Measurements from ENCODE around the gene TMEM270.
A peak's percentile ranks its signal among the peaks of the same experiment; 100 is the strongest.

Gene TMEM270

DNA sequence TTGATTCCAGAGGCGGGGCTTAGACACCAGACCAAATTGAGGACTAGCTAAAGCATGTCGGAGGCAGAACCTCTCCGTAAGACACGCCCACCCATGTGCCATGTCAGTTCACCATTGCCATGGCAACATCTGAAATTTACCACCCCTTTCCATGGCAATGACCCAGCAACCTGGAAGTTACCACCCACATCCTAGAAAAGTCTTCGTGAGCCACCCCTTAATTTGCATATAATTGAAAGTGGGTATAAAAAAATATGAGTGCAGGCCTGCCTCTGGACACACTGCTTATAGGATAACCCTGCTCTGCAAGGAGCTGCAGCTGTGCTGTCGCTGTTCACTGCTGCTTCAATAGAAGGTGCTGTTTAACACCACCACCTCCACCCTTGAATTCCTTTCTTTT, 28.0 kb downstream of the TMEM270 start:
- DNase-seq (ENCODE audit: low spot score): no peak

DNA sequence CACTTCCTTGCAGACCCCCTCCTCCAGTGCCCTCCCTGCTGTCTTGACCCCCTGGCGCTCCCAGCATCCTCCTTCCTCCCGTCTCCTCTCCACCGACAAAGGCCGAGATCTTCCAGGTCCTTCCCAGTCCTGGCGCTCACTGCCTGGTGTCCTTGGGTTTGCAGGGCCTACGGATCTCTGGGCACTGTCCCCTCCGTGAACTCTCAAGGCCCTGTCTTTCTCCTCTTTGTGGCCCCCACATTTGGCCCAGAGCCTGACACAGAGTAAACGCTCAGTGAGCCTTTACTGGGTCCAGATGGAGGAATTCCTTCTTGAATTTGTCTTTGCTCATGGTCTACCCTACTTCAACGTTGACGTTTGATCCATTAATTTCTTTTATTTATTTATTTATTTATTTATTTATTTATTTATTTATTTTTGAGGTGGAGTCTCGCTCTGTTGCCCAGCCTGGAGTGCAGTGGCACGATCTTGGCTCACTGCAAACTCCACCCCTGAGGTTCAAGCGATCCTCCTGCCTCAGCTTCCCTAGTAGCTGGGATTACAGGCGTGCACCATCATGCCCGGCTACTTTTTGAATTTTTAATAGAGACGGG, 29.7 kb downstream of the TMEM270 start:
- no peak for DNase-seq (ENCODE audit: low spot score)

DNA sequence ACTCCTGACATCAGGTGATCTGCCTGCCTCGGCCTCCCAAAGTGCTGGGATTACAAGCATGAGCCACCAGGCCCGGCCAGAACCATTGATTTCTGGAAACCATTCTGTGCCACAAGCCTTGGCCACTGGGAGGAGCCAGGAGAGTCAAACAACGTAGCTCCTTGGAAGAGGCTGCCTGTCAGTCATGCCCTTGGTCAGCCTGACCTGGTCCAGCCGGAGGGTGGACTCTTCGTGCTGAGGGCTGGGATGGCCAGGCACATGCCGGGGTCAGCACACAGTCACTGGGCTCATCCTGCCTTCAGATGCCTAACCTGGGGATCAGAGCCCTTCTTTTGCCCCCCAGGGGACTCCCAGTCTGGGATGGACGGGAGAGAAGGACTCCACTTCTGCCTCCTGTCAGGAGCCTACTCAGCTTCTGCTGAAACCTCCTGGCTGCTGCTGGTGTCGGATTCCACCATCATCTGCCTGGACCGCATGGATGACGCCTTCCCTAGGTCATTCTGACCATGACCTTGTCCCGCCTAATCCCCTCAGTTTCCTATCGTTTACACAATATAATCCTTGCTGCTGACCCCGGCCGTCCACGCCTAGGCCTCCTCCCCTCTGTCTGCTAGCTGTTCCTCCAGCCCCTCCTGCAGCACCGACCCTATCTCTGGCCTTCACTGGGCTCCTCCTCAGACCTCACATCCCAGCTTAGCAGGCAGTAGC, 30.4 kb downstream of the TMEM270 start:
- DNase-seq (ENCODE audit: low spot score): no peak

DNA sequence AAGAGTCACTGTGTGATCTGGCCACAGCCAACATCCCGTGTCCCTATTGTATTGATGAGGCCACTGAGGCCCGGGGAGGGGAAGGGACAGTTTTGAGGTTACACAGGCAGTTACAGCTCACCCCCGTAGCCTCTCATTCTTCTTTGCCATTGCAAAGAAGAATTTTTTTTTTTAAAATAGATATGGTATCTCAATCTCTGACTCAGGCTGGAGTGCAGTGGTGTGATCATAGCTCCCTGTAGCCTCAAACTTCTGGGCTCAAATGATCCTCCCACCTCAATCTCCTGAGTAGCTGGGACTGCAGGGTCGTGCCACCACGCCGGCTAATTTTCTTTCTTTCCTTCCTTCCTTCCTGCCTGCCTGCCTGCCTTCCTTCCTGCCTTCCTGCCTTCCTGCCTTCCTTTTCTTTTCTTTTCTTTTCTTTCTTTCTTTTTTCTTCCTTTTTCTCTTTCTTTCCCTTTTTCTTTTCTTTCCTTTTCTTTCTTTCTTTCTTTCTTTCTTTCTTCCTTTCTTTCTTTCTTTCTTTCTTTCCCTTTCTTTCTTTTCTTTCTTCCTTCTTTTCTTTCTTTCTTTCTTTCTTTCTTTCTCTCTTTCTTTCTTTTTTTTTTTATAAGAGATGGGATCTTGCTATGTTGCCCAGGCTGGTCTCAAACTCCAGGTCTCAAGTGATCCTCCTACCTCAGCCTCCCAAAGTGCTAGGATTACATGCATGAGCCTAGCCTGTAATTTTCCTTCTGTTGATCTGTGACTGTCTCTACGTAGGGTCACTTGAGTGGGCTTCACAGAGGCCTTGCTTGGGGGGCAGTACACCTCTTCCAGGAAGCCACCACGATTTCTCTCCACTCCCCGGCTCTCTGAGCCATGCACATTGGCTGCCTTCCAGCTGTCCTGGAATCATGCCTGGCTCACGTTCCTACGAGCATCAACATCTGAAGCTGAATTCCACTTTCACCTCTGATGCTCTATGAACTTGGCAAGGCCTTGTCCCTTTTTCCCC, 31.3 kb downstream of the TMEM270 start:
- no peak for DNase-seq (ENCODE audit: low spot score)

DNA sequence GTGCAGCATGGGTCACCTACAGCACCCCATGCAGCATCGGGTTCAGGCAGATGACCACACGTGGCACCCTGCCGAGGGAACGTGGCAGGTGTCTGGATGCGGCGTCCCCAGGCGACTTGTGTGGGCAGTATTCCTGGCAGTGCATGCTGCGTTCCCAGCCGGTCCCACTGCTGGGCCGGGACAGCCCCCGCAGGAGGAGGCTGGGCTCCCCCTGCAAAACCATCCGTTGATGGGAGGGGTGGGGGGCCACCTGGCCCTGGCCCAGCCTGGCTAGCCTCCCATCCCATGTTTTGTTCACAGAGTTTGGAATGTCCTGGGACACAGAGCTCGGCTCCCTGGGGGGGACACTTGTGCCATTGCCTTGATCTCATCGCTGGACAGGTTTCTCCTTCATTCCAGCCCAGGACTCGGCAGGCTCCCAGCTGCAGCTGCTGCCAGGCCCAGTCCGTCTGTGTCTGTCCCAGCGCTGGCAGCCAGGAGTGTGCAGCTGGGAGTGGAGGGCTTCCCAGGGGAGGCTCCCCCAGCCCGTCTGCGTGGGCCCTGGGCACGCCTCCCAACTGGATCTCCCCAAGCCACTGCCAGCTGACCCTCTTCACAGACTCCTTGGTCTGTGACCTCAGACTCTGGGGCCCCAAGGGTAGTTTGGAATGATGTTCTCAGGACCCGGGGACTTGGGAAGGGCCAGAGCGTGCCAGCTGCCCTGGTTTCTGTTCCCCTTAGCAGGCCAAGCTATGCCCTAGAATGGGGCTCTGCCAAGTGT, 32.6 kb downstream of the TMEM270 start:
- peak; percentile 40 for DNase-seq (ENCODE audit: low spot score)

DNA sequence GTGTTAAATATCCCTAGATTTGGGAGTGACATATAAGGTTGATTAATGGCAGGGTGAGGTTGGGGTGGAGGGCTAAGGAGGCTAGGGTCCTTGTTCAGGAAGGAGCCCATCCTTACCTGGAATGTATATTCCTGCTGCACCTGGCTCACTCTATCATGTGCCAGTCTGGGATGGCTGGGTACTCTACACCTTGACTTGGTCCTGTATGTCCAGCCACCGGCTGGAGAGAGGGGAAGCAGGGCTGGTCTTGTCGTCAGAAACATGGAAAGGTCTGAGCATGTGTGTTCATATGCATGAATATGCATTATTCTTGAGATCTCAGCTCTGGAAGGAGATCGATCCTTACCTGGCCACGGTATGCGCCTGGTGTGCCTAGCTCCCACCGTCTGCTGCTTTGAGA, 33.2 kb downstream of the TMEM270 start:
- no peak for DNase-seq (ENCODE audit: low spot score)

DNA sequence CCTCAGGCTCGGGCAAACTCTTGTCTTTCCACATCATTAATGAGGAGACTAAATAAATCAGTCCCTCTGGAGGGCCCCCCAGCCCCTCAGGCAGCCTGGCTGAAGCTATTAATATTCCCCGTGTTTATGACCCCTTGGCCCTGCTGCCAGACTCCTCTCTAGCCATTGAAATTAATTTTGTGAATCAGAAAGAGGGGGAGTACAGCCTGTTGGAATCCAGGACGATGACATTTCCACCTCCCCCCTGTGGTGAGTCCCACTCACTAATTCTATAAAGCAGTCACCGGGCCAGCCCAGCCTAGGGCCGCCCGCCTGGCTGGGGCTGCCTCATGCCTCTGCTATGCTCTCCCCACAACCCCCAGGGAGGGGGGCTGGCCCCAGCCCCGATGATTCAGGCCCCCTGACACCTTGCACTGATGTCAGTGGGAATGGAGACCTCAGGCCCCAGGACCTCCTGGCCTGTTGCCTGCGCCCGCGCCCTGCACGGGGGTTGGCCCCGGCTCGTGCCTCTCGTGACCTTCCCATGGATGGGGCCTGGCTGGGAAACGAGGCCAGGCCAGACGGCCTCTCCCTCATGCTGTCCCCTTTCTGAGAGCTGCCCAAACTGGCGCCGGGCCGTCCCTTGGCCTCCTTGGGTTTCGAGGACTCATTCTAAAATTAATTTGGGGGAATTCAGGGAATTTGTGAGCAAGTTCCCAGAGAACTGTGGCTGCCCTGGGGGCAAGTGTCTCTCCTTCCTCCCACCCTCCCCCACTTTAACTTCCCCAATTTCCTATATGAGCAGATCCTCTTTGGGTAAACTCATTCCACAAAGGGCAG, 34.0 kb downstream of the TMEM270 start:
- no peak for DNase-seq (ENCODE audit: low spot score)

DNA sequence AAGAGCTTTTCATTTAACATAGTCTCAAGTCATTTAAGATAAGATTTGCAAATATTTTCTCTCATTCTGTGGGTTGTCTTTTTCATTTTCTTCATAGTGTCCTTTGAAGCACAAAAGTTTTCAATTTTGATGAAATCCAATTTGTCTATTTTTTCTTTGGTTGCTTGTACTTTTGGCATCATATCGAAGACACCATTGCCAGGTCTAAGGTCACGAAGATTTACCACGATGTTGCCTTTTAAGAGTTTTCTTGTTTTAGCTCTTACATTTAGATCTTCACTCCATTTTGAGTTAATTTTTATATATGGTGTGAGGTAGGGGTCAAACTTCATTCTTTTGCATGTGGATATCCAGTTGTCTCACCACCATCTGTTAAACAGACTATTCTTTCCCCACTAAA, 34.7 kb downstream of the TMEM270 start:
- no peak for DNase-seq (ENCODE audit: low spot score)

DNA sequence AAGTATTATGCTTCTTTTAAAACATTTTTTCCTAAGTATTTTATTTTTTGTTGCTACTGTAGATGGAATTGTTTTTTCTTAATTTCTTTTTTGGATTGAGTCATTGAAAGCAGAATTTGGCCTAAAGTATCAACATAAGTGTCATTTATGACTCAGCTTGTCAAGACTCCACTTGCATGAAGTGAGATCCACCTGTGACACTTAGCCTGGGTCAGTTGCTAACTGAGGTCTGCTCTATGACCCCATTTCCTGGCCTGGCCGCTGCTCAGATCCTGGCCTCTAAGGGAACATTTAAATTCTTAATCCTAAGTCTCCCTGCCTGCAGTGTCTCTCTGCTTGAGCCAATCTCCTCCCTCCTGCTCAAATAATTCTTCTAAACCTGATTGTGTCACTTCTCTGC, 35.5 kb downstream of the TMEM270 start:
- DNase-seq (ENCODE audit: low spot score): no peak

DNA sequence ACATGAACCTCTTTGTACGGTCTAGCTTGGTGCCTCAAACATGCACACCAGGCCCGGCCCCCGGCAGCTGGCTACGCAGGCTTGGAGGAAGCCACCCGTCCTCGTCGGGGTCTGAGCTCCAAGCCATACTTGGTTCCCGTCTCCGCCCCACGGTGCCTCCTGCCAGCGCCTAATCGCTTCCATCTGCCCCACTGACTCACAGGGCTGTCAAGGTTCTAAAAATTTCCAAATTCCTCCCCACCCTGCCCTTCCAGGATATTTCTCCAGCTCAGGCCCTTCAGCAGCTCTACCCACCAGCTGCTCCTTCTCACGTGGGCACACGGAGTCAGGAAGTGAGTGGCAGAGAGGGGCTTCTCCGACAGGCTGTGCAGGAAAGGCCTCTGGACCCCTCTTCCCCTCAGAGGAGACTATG, 38.8 kb downstream of the TMEM270 start:
- no peak for DNase-seq (ENCODE audit: low spot score)

DNA sequence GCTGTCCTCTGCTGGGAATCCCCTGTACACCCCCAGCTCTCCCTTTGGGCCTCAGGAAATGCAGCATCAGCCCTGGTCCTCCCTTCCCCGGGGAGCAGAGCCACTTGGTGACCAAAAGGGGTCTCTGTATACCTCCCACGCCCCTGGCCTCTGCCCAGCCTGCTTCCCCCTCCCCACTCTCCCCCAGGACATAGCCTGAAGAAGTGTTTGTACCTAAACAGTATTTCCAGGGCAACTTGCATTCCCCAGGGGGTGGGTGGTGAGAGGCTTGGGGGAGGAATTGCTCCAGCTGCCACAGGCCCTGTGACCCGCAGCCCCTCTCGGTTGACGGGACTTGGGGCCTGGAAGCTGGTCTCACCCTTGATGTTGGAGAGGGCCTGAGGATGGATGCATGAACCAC, 39.3 kb downstream of the TMEM270 start:
- no peak for DNase-seq (ENCODE audit: low spot score)

DNA sequence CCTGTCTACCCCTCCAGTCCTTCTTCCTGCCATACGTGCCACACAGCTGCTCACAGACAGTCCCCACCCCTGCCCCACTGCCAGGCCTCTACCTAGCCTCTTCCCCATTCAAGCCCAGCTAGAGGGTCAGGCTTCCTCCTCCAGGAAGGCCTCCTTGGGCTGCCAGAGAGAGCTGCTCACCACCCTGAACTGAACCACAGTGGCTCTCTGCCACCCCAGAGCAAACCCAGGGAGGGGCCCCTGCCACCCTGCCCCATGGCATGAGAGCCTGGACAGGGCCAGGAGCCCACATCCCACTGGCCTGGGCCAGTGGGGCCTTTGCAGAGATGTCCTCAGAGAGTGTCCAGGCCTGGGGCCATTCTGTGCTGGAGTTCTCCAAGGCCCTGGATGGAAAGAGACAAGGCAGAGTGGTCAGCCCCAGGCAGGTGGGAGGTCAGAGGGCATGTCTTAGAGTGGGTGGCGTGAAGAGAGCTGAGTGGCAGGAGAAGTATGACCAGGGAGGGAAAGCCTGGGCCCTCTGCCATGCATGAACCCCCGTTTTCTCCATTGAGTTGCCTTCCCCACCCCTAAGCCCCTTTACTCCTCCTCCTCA, 40.4 kb downstream of the TMEM270 start:
- DNase-seq (ENCODE audit: low spot score): no peak

DNA sequence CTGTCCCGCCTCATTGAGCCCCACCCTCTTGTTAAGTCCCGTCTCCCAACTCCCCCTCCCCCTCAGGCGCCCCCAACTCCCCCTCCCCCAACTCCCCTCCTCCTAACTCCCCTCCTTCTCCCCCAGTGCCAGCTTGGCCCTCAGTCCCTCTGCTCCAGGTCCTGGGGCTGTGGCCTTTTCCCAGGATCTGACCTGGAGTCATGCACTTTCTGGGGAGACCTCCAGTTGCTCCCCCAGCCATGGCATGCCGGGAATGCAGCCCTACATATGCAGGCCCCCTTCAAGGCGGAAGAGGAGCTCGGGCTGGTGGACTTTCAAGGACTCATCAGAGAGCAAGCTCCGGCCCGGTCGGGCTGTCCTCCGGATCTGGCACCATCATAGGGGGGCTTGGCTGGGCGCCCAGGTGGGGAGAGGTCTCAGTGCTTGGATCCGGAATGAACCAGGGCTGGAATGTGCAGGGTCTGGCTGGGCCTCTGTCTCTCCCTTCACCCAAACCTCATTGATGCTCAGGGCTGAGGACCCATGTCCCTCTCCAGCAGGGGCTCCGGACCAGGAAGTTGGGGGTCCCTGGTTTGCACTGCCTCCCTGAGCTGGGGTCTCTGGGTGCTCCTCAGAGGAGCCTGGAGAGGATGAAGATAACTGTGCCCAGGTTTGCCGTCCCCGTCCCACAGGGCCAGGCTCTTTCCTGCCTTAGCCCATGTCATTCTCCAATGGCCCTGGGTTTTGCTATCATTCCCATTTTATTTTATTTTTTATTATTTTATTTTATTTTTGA, 41.1 kb downstream of the TMEM270 start:
- no peak for DNase-seq (ENCODE audit: low spot score)

DNA sequence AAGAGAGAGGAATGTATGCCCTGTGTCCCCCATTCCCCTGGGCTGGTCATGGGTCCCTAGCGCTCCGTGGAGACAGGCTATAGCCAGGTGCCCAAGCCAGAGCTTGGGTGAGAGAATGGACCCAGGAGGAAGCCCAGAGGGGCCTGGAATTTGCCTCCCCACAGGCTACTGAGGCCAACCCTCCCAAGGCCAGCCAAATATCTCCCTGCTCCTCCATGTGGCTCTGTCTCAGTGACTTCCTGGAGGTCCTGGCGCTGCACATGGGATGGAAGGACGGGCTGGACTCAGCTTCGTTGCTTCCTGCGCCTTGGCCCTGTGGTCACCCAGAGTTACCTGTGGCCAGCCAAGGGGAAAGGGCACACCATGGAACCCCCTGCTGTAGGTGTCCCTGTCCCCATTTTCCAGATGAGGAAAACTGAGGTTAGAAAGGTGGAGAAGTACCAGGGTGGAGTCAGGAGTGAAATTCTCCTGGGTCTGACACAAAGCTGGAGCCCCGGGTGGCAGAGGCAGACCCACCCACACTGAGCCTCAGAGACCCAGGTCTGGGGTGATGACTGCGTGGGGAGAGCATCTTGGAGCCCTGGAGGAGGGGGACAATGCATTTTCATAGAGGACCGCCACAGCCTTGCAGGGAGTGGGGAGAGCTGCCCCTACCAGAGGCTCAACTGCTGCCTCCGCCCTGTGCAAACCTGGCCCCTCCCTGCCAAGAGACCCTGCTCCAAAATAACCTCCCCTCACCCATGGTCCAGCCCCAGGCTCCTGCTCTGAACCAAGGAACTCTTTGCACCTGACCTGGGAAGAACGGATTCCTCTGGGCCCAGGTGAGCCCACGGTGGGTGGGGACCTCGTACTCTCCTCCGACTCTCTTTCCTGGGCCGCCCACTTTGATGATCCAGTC, 42.6 kb downstream of the TMEM270 start:
- no peak for DNase-seq (ENCODE audit: low spot score)

DNA sequence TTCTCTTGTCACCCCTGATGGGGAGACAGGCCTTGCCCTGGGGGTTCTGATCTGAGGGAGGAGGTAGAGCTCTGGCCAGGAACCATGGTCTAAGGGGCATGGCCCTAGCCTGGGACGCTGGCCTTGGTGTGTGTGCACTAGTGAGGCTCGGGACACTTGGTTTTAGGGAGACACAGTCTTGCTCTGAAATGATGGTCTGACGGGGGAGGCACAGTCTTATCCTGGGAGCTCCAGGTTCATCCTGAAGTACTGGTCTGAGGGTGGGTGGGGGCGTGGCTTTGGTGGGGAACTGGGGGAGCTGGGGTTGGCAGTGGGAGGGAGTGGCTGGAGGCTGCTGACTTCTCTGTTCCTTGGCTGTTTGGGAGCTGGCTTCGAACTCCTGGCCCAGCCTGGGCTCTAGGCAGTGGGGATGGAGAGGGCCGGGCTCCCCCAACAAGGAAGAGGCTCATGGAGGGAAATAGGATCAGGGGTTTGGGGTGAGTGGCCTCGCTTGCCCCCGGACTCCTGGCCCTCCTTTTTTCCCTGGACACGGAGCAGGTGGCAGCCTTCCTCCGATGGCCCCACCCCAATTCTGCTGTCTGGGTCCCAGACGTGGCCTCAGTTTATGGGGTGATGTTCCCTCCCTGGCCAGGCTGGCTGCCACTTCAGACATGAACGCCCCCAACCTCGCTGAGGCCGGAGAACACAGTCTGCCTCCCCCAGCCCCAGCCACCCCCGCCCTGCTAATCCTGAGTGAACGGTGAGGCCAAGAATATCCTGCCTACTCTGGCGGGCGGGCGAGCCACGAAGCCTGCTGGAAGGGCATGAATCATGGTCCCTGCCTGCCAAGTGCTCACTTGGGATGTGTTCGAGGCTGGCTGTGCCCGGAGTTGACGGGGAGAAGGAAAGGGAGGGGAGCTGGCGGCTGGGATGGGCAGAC, 43.5 kb downstream of the TMEM270 start:
- DNase-seq (ENCODE audit: low spot score): peak; percentile 45

DNA sequence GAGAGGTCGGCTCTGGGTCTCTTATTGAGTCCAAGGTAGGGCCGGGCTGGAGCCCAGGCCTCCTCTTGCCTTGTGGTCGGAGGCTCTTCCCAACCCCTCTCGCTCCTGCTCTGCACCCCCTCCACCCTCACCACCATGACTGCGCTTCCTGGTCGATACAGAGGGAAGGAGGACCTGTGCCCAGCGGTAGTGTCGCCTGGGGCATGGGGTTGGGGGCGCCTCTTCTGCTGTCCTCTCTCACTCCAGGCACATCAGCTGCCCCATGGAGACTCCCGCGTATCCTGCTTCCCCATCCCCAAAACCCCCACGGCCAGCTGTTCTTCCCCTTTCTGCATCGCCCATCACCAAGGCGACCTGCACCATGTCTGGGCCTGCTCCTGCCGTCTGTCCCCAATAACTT, 44.4 kb downstream of the TMEM270 start:
- DNase-seq (ENCODE audit: low spot score): no peak

DNA sequence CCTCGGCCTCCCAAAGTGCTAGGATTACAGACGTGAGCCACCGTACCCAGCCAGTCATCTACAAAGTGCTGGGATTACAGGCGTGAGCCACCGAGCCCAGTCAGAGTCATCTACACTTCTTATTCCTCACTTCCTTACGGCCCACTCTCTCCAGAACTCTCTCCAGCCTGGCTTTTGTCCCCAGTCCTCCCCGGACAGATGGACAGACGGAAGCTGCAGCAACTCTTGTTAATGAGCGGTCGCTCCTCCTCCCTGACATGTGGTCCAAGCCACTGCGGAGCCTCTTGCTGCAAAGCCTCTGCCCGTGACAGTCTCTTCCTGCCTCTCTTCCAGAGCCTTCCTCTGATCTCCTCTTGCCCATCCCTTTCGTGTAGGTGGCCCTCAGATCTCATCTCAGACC, 45.9 kb downstream of the TMEM270 start:
- no peak for DNase-seq (ENCODE audit: low spot score)

DNA sequence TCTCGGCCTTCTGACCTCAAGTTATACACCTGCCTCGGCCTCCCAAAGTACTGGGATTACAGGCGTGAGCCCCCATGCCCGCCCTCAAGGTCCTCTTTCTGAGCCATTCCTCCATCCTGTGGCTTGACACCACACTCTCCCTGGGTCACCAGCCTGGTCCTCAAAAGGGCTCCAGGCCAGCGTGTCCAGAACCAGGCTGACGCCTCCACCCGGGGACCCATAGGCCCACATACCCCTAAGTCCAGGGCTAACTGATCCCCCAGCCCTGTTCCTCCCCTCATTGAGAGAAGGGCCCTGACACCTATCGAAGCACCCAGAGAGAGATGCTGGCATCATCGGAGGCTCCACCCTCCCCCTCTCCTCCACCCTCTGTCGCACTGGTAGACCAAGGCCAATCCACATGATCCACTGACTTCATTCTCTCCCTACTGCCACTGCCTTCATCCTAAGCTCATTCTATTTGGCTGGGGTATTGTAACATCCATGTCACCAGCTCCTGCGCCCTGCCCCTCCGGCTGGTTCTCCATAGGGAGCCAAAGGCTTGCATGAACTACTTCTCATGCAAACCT, 46.7 kb downstream of the TMEM270 start:
- DNase-seq (ENCODE audit: low spot score): no peak
